Adrenal gland (tissue), 12 donors: Measurements from ENCODE around the gene FHAD1. TPM values are rescaled to one million over a fixed set of nuclear protein-coding genes. Genes with fewer than 3 reads are reported as not detected.

ENCODE experiments used
- DNase-seq, 7 donors: peaks; one replicate each; pipeline ENCODE4 v3.0.0-alpha.2; 2019 to 2020
- H3K27ac ChIP-seq, 5 donors: fragments of 200-600 bp; sonication (generic) in 4 of 5; 1 replicate in 3 of 5; 2 replicates in 2 of 5; pipeline versions ENCODE4 v1.5.1 to v1.8.0; 2016 to 2020; ENCODE audit warnings: mild to moderate bottlenecking in 1 of 5
- H3K27me3 ChIP-seq: fragments of 200-600 bp; 2 replicates; pipeline ENCODE4 v1.8.0; 2021
- H3K36me3 ChIP-seq, 2 donors: fragments of 200-600 bp; replicated peaks in 1 of 2; 1 replicate in 1 of 2; 2 replicates in 1 of 2; pipeline versions ENCODE4 v1.5.1 to v1.8.0; 2018 to 2022
- H3K4me1 ChIP-seq, 2 donors: fragments of 200-600 bp; replicated peaks in 1 of 2; 1 replicate in 1 of 2; 2 replicates in 1 of 2; pipeline versions ENCODE4 v1.5.1 to v1.8.0; 2018 to 2021
- H3K4me3 ChIP-seq, 4 donors: fragments of 200-600 bp; sonication (generic) in 3 of 4; one replicate each; pipeline ENCODE4 v1.5.1; 2016 to 2018
- H3K9me3 ChIP-seq, 3 donors: fragments of 200-600 bp; sonication (generic) in 1 of 3; replicated peaks in 1 of 3; 1 replicate in 2 of 3; 2 replicates in 1 of 3; pipeline versions ENCODE4 v1.5.1 to v1.8.0; 2016 to 2021
- CTCF ChIP-seq, 6 experiments: fragments of 450-650 bp in 4 of 6; fragments of 200-600 bp in 2 of 6; sonication (generic) in 1 of 6; IDR thresholded peaks; 1 replicate in 5 of 6; 2 replicates in 1 of 6; pipeline versions ENCODE4 v1.5.1 to v1.8.0; 2016 to 2021; ENCODE audit warnings: antibody characterized with exemption in 6 of 6, mild to moderate bottlenecking in 2 of 6, moderate library complexity in 1 of 6
- POLR2A ChIP-seq, 2 donors: fragments of 450-650 bp; IDR thresholded peaks; one replicate each; pipeline ENCODE4 v1.6.1; 2017; ENCODE audit warnings: antibody characterized with exemption in 2 of 2, mild to moderate bottlenecking in 2 of 2, moderate library complexity in 1 of 2
- WGBS, 4 donors: extraction: QIAGEN DNeasy Blood & Tissue Kit in 2 of 4; methylation state at CpG; one replicate each; pipeline versions ENCODE4 v1.1.5 to v1.1.7; 2013 to 2017; 5-methylcytosine and 5-hydroxymethylcytosine counted together
- intact Hi-C, 2 donors: fragments of 100-400 bp; cut with DNase I; formaldehyde crosslinking; loops; one replicate each; pipeline versions ENCODE4 v1.14.1 to v1.15.0; 2022 to 2023
- polyA plus RNA-seq, 3 donors: library from polyadenylated mRNA; stranded (reverse); fragments of 200-250 nt in 2 of 3; fragments of 350-450 nt in 1 of 3; fragmentation: Illumina TruSeq in 1 of 3; extraction: RNeasy Lipid Tissue Mini Kit (QIAGEN cat#74804) in 1 of 3; gene quantifications; one replicate each; pipeline ENCODE4 v1.2.3, GENCODE V29; 2013 to 2014
- total RNA-seq, 9 donors: library from RNA; depleted of rRNA in 4 of 9; stranded (reverse); fragments of >200 nt in 4 of 9; fragments of 120-200 nt in 1 of 9; fragmentation: NEBNext Ultra II Directional in 1 of 9; extraction: Animal tissue kit (Norgen Biotek cat#: 25700) in 1 of 9; gene quantifications; one replicate each; pipeline versions ENCODE4 v1.1.0 to v1.2.4, GENCODE V29; 2013 to 2023
- donor health status: healthy with polysubstance abuse.
- donor health status: Bipolar disorder and iron deficiency.
- donor health status: DM: yes; HTN: yes; CAD: no.
- donor health status: DM: no; HTN: no; CAD: no.
- donor health status: DM: no; HTN: no; CAD: no.
- donor health status: DM: yes; HTN: yes; CAD: no.

The FHAD1 gene
- total and polyA plus RNA-seq, 12 donors: 0.09 to 1.6 (median 0.57) TPM; not detected in 1

GRCh38 chr1:15344800-15345704 is 98.0 kb downstream of the FHAD1 start:
- intact Hi-C loops: no loop called here
- H3K27me3 ChIP-seq: no peaks in the 10 kb centered on the region
- H3K36me3 ChIP-seq: no peaks in the 10 kb centered on the region
- no peak for TF ChIP-seq POLR2A (IDR thresholded peaks at IDR 0.05)
- no peak for TF ChIP-seq CTCF (IDR thresholded peaks at IDR 0.05)
- 85 to 92% (median 88%) methylated on average over 23 of the region's 23 CpGs for WGBS, 4 donors
- peaks cover 18 to 20% of the 10 kb centered on the region in 2 donors for H3K4me1 ChIP-seq
- no peak overlapping the region for H3K4me3 ChIP-seq
- no peaks in the 10 kb centered on the region for H3K9me3 ChIP-seq
- DNase-seq: no peak
- H3K27ac ChIP-seq: peak overlapping the region; percentile 42 to 86 (median 79)

- 82 to 84% (median 83%) methylated on average over 12 to 17 of the region's 17 CpGs for WGBS, 4 donors
- Histone ChIP-seq H3K27me3 (no peaks in the 10 kb centered on the region), H3K4me1 (peaks cover 18 to 20% of the 10 kb centered on the region in 2 donors), H3K4me3 (no peak overlapping the region), H3K27ac (no peak overlapping the region), H3K36me3 (no peaks in the 10 kb centered on the region), H3K9me3 (no peaks in the 10 kb centered on the region)
- intact Hi-C loops: no loop called here
- DNase-seq: peak in 3 of 7 donors; percentile 51 to 74 (median 62)
- TF ChIP-seq POLR2A (IDR thresholded peaks at IDR 0.05): no peak
- TF ChIP-seq CTCF (IDR thresholded peaks at IDR 0.05): no peak
Measured at GRCh38 chr1:15345705-15346345, 98.8 kb downstream of the FHAD1 start.

GRCh38 chr1:15346346-15347030 is 99.5 kb downstream of the FHAD1 start:
- H3K27ac ChIP-seq: no peak overlapping the region
- whole genome bisulfite sequencing, 4 donors: 89 to 92% (median 91%) methylated on average over 9 to 14 of the region's 14 CpGs
- no peaks in the 10 kb centered on the region for H3K27me3 ChIP-seq
- no peak for TF ChIP-seq POLR2A (IDR thresholded peaks at IDR 0.05)
- no peak for TF ChIP-seq CTCF (IDR thresholded peaks at IDR 0.05)
- intact Hi-C loops: no loop called here
- H3K4me3 ChIP-seq: no peak overlapping the region
- DNase-seq: no peak
- H3K9me3 ChIP-seq: no peaks in the 10 kb centered on the region
- H3K4me1 ChIP-seq: peaks cover 20 to 24% of the 10 kb centered on the region in 2 donors
- H3K36me3 ChIP-seq: no peaks in the 10 kb centered on the region

GRCh38 chr1:15347182-15347581 is 100.2 kb downstream of the FHAD1 start:
- WGBS, 4 donors: 79 to 90% (median 88%) methylated on average over 7 of the region's 7 CpGs
- H3K4me3 ChIP-seq: no peak overlapping the region
- peaks cover 13 to 31% of the 10 kb centered on the region in 2 donors for H3K4me1 ChIP-seq
- H3K27me3 ChIP-seq: no peaks in the 10 kb centered on the region
- no peak for DNase-seq
- H3K36me3 ChIP-seq: no peaks in the 10 kb centered on the region
- intact Hi-C loops: no loop called here
- no peaks in the 10 kb centered on the region for H3K9me3 ChIP-seq
- H3K27ac ChIP-seq: no peak overlapping the region
- TF ChIP-seq POLR2A (IDR thresholded peaks at IDR 0.05): no peak
- no peak for TF ChIP-seq CTCF (IDR thresholded peaks at IDR 0.05)
